Activated CD4-positive, alpha-beta T cell treated with anti-CD3 and anti-CD28 coated beads, Interleukin-2, Interleukin-6, amounts not matched to agents 100 ng/mL and 50 ng/mL, durations not matched to agents 16 hours and 8 hours (primary cell): ENCODE data around the gene CYP2A7.
"Not testable (repeated sequence)": the region's sequence is repeated elsewhere in the genome, so short reads cannot be mapped to it uniquely, and the experiment has no call there.

Source experiments
- DNase-seq: peaks from one replicate; pipeline ENCODE4 v3.0.0-alpha.2; 2020

The CYP2A7 gene, protein sequence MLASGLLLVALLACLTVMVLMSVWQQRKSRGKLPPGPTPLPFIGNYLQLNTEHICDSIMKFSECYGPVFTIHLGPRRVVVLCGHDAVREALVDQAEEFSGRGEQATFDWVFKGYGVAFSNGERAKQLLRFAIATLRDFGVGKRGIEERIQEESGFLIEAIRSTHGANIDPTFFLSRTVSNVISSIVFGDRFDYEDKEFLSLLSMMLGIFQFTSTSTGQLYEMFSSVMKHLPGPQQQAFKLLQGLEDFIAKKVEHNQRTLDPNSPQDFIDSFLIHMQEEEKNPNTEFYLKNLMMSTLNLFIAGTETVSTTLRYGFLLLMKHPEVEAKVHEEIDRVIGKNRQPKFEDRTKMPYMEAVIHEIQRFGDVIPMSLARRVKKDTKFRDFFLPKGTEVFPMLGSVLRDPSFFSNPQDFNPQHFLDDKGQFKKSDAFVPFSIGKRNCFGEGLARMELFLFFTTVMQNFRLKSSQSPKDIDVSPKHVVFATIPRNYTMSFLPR

GRCh38 chr19:40882062-40882461, at the start of gene CYP2A7:
Gene CYP2A7, minus strand, starts transcription at chr19:40882231. Its CDS starts 21 bp downstream, at chr19:40882210.
- not testable (repeated sequence) for DNase-seq

DNA sequence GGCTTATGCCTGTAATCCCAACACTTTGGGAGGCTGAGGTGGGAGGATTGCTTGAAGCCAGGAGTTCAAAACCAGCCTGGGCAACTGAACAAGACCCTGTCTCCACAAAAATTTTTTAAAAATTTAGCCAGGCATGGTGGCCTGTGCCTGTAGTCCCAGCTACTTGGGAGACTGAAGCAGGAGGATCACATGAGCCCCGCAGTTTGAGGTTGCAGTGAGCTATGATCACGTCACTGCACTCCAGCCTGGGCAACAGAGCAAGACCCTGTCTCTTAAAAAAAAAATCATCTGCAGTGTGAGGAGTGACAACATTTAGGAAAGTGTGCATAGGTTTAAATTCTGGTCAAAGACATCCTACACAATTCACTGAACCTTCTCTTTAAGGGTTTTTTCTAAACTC, 48.8 kb upstream of the CYP2A7 start:
- not testable (repeated sequence) for DNase-seq

DNA sequence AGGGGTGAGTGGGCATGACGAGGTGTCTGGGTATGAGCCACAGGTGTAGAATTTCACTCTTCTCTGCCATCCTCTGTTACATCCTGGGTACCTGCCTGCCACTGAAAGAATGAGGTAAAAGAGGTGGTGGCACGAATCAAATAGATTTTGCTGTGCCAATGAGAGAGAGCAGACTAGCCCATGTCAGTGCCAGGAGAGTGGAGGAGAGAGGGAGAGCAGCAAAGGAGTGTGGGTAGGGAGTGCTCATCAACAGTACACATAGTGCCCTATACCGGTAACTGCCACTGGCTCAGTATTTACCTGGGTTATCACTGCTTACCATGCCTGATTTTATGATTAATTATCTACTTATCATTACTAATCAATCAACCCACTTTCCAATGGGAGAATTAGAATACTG, 47.9 kb upstream of the CYP2A7 start:
- DNase-seq: not testable (repeated sequence)

DNA sequence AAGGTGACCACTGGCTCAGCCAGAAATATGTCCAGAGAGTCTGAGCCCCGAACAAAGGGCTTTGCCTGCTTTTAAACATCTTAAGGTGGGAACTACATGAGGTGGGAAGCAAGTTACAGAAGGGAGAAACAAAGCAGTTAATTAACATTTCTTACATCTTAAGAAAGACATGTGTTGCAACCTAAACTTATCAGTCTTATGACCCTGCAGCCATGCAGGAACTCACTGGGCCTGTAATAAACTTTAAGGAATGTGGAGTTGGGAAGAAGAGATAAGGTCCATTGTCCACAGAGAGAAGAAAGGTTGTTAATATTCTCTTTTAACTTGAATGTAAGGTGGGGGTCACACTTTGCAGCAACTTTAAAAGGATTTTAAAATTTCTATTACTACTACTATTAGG, 46.8 kb upstream of the CYP2A7 start:
- DNase-seq: no peak

GRCh38 chr19:40927567-40927966, 45.5 kb upstream of the CYP2A7 start:
- no peak for DNase-seq

DNA sequence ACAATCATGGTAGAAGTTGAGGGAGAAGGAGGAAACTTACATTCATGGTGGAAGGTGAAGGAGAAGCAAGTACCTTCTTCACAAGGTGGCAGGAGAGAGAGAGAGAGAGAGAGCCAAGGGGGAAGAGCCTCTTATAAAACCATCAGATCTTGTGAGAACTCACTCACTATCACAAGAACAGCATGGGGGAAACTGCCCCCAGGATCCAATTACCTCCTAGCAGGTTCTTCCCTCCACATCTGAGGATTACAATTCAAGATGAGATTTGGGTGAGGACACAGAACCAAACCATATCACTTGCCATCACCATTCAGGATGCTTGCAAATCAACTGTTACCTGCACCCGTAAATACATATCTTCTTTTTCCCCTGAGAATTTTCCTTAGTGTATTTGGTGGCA, 44.2 kb upstream of the CYP2A7 start:
- not testable (repeated sequence) for DNase-seq

DNA sequence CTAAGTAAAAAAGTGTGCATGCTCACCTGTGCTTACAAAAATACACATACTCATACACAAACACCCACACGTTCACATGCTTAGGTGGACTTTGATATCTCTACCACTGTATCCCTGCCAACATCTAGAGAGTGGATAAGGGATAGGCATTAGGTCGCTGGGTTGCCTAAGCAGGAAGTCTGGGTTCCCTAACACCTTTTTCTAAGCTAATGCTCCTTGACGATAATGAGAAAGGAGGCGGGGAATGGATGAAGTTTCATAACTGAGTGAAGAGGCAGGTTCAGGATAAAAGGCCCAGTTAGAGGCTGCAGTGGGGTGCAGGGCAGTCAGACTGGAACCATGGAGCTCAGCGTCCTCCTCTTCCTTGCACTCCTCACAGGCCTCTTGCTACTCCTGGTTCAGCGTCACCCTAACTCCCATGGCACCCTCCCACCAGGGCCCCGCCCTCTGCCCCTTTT, 41.9 kb upstream of the CYP2A7 start:
- DNase-seq: no peak

DNA sequence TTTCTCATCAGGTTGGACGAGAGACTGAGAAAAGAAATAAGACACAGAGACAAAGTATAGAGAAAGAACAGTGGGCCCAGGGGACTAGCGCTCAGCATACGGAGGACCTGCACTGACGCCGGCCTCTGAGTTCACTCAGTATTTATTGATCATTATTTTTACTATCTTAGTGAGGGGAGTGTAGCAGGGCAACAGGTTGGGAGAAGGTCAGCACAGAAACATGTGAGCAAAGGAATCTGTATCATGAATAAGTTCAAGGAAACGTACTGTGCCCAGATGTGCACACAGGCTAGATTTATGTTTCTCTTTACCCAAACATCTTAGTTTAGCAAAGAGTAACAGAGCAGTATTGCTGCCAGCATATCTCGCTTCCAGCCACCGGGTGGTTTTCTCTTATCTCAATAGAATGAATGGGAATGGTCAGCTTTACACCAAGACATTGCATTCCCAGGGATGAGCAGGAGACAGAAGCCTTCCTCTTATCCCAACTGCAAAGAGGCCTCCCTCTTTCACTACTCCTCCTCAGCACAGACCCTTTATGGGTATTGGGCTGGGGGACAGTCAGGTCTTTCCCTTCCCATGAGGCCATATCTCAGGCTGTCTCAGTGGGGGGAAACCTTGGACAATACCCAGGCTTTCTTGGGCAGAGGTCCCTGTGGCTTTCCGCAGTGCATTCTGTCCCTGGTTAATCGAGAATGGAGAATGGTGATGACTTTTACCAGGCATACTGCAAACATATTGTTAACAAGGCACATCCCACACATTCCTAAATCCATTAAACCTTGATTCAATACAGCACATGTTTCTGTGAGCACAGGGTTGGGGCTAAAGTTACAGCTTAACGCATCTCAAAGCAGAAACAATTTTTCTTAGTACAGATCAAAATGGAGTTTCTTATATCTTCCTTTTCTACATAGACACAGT, 40.5 kb upstream of the CYP2A7 start:
- DNase-seq: not testable (repeated sequence)

DNA sequence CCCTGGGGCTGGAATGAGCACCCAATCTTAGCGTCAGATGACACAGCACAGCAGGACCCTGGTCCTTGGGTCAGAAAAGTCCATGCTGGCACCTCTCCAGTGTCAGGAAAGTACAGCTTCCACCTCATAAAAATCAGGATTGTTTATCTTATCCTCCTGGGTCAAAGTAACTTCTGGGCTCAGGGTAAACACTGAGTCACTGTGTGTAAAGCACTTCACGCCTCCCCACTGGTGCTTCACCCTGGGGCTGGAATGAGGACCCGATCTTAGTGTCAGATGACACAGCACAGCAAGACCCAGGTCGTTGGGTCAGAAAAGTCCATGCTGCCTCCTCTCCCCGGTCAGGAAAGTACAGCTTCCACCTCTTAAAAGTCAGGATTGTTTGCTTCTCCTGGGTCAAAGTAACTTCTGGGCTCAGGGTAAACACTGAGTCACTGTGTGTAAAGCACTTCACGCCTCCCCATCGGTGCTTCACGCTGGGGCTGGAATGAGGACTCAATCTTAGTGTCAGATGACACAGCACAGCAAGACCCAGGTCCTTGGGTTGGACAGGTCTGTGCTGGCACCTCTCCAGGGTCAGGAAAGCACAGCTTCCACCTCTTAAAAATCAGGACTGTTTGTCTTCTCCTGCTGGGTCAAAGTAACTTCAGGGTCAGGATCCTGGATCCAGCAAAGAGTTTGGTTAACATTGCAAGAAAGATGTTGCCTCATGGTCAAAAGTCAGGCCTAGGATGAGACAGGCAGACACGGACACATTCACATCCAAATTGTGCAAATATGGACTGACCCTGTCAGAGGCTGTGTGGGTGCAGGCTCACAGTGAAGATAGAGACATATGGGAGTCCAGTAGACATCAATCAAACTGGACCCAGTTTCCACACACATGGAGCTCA, 39.2 kb upstream of the CYP2A7 start:
- DNase-seq: no peak

DNA sequence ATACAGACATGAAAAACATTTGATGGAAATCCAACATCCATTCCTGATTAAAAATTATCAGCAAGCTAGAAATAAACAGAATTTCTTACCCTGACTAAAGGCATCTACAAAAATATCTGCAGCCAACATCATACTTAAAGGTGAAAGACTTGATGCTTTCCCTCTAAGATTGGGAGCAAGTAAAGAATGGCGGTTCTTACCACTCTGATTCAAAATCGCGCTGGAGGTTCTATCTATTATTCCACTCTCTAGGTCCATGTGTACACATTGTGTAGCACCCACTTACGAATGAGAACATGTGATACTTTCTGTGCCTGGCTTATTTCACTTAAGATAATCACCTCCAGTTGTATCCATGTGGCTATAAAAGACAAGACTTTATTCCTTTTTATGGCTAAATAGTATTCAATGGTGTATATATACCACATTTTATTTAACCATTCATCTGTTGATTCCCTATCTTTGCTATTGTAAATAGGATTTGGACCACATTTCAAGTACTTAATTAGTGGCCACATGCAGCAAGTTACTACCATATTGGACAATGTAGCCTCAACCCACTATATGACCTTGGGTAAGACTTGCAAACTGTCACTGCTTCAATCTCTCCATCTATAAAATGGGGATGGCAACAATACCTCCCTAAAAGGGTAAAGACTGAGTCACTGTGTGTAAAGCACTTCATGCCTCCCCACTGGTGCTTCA, 38.4 kb upstream of the CYP2A7 start:
- no peak for DNase-seq

DNA sequence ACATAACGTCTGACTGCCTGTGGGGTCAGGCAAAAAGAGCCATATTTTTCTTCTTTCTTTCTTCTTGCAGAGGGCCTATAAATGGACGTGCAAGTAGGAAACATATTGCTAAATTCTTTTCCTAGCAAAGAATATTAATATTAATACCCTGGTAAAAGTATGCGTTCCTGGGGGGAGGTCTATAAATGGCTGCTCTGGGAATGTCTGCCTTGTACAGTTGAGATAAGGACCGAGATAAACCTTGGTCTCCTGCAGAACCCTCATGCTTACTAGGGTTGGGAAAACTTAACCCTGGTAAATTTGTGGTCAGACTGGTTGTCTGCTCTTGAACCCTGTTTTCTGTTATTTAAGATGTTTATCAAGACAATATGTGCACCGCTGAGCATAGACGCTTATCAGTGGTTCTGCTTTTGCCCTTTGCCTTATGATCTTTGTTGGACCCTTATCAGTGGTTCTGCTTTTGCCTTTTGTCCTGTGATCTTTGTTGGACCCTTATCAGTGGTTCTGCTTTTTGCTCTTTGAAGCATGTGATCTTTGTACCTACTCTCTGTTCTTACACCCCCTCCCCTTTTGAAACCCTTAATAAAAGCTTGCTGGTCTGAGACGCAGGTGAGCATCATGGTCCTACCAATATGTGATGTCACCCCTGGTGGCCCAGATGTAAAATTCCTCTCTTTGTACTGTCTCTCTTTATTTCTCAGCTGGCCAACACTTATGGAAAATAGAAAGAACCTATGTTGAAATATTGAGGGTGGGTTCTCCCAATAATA, 37.7 kb upstream of the CYP2A7 start:
- not testable (repeated sequence) for DNase-seq

DNA sequence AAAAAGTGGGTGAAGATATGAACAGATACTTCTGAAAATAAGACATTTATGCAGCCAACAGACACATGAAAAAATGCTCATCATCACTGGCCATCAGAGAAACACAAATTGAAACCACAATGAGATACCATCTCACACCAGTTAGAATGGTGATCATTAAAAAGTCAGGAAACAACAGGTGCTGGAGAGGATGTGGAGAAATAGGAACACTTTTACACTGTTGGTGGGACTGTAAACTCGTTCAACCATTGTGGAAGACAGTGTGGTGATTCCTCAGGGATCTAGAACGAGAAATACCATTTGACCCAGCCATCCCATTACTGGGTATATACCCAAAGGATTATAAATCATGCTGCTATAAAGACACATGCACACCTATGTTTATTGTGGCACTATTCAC, 36.3 kb upstream of the CYP2A7 start:
- DNase-seq: not testable (repeated sequence)

DNA sequence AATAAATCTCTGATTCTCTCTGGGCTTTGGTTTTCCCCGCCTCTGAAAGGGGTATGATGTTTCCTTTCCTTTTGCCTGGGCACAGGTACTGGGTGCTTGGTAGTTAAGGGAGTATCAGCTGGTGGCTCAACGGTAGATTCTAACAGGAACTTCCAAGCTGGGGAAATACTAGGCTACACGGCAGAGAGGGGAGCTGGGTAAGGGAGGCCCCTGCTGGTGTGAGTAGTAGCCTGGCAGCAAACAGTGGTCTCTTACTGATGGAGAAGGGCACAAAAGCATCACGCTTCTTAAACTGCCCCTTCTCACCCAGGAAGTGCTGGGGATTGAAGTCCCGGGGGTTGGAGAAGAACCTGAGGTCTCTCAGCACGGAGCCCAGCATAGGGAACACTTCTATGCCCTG, 26.9 kb upstream of the CYP2A7 start:
- peak; percentile 40 for DNase-seq

DNA sequence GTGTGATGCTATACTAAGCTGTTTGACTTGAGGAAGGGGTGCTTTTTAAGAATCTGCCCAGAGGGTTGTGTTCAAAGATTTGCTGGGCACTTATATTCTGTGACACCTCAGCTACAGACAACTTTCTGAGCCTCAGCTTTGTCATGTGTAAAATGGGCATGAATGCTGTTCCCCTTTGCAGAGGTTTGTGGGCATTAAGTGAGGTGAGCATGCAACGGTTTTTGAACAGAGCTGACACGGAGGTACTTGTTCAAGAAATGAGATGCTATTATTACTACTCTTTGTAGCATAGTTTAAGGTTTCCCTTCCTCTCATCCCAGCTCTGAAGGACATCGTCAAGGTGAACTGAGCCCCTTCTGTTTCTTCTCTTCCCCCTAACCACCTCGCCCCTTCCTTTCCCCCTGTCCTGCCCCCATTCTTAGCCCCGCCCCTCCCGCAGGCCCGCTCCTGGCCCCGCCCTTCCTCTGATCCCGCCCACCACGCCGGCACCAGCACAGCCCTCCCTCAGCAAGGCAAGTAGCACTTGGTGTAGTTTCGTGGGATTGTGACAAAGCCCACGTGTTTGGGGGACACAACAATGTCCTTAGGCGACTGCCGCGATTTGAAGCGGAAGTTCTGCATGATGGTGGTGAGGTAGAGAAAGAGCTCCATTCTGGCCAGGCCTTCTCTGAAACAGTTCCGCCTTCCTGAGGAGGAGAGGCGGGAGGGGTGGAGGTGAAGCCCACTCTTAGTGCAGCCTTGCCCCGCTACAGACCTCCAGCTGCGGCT, 26.1 kb upstream of the CYP2A7 start:
- peak; percentile 53 for DNase-seq

DNA sequence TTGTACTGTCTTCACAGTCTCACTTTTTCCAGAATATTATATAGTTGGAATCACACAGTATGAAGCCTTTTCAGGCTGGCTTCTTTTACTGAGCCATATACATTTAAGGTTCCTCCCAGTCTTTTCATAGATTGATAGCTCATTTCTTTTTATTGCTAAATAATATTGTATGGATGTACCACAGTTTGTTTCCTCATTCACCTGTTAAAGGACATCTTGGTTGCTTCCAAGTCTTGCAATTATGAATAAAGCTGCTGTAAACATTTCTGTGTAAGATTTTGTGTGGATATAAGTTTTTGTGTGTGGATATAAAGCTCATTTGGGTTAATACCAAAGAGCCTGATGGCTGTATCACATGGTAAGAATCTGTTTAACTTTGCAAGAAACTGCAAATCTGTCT, 24.5 kb upstream of the CYP2A7 start:
- DNase-seq: no peak

DNA sequence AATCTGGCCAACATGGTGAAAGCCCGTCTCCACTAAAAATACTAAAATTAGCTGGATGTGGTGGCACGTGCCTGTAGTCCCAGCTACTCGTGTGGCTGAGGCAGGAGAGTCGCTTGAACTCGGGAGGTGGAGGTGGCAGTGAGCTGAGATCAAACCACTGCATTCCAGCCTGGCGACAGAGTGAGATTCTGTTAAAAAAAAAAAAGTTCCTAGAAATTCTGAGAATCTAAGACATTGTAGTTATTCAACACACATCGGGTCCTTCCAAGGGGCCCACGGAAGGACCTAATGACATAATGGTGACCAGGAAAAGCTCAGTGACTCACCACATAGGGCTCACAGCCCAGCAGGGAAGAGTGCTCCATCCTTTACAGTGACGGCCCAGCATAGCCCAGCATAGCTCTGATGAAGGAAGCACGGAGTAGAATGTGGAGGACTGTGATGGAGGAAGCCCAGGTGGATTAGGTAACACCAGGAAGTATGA, 22.7 kb upstream of the CYP2A7 start:
- DNase-seq: not testable (repeated sequence)

- not testable (repeated sequence) for DNase-seq
Measured at GRCh38 chr19:40901975-40902750, 20.1 kb upstream of the CYP2A7 start.

- not testable (repeated sequence) for DNase-seq
Measured at GRCh38 chr19:40900521-40900920, 18.5 kb upstream of the CYP2A7 start.

DNA sequence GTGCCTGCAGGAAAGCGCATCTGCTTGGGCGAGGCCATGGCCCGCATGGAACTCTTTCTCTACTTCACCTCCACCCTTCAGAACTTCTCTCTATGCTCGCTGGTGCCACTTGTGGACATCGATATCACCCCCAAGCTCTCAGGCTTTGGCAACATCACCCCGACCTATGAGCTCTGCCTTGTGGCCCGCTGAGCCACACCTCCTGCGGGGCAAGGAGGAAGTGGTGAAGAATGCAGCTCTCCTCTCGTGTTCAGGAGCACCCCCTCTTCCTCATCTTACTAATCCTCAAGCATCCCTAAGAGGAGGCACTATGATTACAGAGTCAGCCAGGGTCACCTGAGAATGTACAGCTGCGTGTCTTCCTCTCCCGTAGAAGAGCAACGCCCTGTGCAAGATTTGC, 17.9 kb upstream of the CYP2A7 start:
- DNase-seq: peak; percentile 16
